HG03175 (cell line): Measurements from ENCODE around the gene ACER1.
A peak's percentile ranks its signal among the peaks of the same experiment; 100 is the strongest.
"Not testable (repeated sequence)": the region's sequence is repeated elsewhere in the genome, so short reads cannot be mapped to it uniquely, and the experiment has no call there.

ENCODE experiments used
- ATAC-seq: cut with Tn5 transposase; IDR thresholded peaks from one replicate; pipeline ENCODE4 v1.9.1; 2021; ENCODE audit warnings: mild to moderate bottlenecking, moderate library complexity; ENCODE audit not compliant: unreplicated experiment

ACER1 gene

GRCh38 chr19:6297202-6297601, 36.2 kb downstream of the ACER1 start:
- no peak for ATAC-seq

GRCh38 chr19:6292006-6292405, 41.4 kb downstream of the ACER1 start:
- no peak for ATAC-seq

GRCh38 chr19:6288737-6289136, 44.7 kb downstream of the ACER1 start:
- ATAC-seq, result no peak

- no peak for ATAC-seq
Observed at GRCh38 chr19:6287269-6287885, 46.0 kb downstream of the ACER1 start.

- no peak for ATAC-seq
Observed at GRCh38 chr19:6286676-6287075, 46.7 kb downstream of the ACER1 start.

- ATAC-seq, result not testable (repeated sequence)
Observed at GRCh38 chr19:6282393-6282792, 51.0 kb downstream of the ACER1 start.

- peak; percentile 88 for ATAC-seq
Observed at GRCh38 chr19:6279931-6280591, 53.4 kb downstream of the ACER1 start, which contains the start of gene MLLT1. TSS of gene MLLT1 (minus strand) at chr19:6279975. CDS start at chr19:6279784, 191 bp downstream.

- peak; percentile 40 for ATAC-seq
Observed at GRCh38 chr19:6279620-6279930, 53.8 kb downstream of the ACER1 start.

GRCh38 chr19:6278740-6279619, 54.4 kb downstream of the ACER1 start:
- no peak for ATAC-seq

GRCh38 chr19:6278051-6278450, 55.4 kb downstream of the ACER1 start:
- ATAC-seq, result no peak

GRCh38 chr19:6276447-6276846, 57.0 kb downstream of the ACER1 start:
- no peak for ATAC-seq

GRCh38 chr19:6275170-6275744, 58.2 kb downstream of the ACER1 start:
- ATAC-seq, result no peak

- ATAC-seq, result no peak
Observed at GRCh38 chr19:6274756-6275155, 58.7 kb downstream of the ACER1 start.

GRCh38 chr19:6273701-6274601, 59.5 kb downstream of the ACER1 start:
- ATAC-seq, result no peak

GRCh38 chr19:6272913-6273600, 60.4 kb downstream of the ACER1 start:
- no peak for ATAC-seq

GRCh38 chr19:6272411-6272791, 61.0 kb downstream of the ACER1 start:
- no peak for ATAC-seq

GRCh38 chr19:6271721-6272410, 61.5 kb downstream of the ACER1 start:
- no peak for ATAC-seq

- ATAC-seq, result no peak
Observed at GRCh38 chr19:6271251-6271650, 62.2 kb downstream of the ACER1 start.

GRCh38 chr19:6270822-6271221, 62.6 kb downstream of the ACER1 start:
- no peak for ATAC-seq
